HG03175 (cell line): ENCODE data around the gene SEC62.
A peak's percentile ranks its signal among the peaks of the same experiment; 100 is the strongest.
"Not testable (repeated sequence)": the region's sequence is repeated elsewhere in the genome, so short reads cannot be mapped to it uniquely, and the experiment has no call there.

ENCODE experiments used
- ATAC-seq: cut with Tn5 transposase; IDR thresholded peaks from one replicate; pipeline ENCODE4 v1.9.1; 2021; ENCODE audit warnings: mild to moderate bottlenecking, moderate library complexity; ENCODE audit not compliant: unreplicated experiment

Gene SEC62

DNA sequence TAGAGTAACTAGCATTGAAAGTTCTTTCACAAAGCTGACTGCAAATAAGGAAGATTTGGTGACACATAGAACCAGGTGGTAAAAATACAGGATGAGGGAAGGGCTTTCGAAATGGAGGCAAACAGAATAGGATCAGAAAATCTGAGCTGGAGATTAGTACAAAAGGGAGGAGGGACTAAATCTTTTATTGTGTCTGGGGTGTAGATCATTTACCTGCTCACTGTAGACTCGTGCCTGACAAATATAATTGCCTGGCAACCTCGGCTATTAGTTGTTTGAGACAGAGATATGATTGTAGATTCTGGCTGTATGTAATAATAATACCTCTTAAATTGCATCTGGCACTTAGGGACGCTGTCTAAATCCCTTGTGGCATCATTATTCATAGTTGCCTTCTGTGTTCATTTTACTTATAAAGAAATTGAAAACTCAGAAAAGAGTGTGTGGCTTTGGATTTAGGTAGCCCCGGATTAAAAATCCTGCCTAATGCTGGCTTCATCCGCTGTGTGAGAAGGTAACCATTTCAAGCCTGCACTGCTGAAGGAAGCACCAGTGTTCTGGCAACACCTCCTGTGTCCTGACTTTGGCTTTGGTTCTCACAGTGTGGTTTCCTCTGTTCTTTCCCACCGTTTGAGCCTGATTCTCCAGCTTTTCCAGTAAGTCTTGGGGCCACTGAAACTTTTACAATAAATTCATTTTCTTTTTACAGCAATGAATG is 46.2 kb downstream of the SEC62 start:
- no peak for ATAC-seq

DNA sequence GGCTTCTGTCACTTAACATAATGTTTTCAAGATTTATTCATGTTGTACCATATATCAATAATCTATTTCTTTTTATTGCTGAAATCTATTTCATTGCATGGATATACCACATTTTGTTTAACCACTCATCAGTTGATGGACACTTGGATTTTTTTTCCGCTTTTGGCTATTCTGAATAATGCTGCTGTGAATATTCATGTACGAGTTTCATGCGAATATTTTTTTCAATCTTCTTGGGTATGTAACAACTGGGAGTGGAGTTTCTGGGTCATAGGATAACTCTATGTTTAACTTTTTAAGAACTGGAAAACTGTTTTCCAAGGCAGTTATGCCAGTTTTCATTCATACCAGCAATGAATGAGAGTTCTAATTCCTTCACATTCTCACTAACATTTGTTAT is 49.5 kb downstream of the SEC62 start:
- no peak for ATAC-seq

DNA sequence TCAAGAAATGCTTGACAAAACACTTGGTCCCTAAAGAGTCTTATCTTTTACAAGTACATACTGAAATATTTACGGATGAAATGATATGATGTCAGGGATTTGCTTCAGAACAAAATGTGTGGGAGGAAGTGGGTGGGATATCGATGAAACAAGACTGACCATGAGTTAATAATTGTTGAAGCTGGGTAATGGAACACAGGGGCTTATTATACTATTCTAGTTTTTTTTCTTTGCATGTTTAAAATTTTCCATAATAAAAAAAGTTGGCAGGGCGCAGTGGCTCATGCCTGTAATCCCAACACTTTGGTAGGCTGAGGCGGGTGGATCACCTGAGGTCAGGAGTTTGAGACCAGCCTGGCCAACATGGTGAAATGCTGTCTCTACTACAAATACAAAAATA is 52.7 kb downstream of the SEC62 start:
- ATAC-seq = not testable (repeated sequence)

DNA sequence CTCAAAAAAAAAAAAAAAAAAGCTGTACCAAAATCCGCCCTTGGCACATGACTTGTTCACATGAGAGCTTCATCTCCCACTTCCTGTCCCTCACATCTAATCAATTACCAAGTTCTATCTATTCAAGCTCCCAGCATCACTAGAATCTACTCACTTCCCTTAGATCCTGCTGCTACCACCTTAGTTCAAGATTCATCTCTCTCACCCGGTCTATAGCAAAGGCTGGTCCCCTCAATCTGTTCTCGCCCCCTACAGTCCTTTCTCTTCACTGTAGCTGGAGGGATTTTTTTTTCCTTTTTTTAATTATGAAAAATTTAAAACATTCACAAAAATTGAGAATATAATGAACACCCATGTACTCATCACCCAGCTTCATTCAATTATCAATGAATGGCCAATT is 54.5 kb downstream of the SEC62 start:
- no peak for ATAC-seq

DNA sequence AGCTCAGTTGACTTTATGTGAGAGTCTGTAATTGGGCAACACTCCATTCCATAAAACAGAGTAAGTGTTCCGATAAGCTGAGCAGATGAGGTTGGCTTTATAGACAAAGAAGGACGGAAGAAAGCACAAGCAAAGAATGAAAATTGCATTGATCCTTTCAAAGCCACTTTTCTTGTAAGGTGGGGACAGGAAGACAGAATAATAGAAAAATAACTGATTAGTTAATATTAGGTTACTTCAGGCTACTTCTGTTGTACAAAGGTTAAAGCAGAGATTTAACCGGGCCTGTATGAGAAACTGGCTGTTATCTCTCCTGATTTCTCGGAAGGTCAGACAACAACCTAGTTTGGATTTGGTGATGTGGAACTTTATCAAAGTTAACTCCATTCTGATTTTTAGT is 55.7 kb downstream of the SEC62 start:
- ATAC-seq = no peak

DNA sequence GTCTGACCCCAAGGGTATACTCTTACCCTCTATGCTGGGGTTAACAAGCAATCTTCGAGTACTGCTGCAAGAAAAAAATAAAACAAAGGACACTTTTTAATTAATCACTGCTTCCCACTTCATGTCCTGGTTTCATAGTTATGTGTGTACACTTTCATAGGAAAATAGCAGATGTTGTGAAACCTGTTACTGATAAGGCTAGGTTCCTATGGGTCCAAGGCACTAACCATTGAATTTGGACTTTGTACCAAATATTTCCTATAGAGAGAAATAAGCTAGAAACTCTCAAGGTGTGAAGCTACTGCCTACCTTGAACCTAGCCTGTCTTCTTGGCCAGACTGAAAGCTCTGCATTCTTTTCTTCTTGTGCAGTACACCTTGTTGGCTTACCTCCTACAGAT is 56.6 kb downstream of the SEC62 start:
- no peak for ATAC-seq

DNA sequence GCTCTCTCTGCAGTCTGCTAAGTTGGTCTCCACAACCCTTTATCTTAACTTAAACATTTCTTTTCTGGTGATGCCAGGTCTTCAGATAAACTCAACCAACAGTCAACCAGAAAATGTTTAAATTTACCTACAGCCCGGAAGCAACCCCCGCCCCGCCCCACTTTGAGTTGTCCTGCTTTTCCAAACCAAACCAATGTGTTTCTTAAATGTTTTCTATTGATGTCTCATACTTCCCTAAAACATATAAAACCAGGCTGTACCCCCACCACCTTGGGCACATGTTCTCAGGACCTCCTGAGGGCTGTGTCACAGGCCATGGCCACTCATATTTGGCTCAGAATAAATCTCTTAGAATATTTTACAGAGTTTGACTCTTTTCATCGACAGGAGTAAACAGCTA is 58.0 kb downstream of the SEC62 start:
- ATAC-seq = no peak

DNA sequence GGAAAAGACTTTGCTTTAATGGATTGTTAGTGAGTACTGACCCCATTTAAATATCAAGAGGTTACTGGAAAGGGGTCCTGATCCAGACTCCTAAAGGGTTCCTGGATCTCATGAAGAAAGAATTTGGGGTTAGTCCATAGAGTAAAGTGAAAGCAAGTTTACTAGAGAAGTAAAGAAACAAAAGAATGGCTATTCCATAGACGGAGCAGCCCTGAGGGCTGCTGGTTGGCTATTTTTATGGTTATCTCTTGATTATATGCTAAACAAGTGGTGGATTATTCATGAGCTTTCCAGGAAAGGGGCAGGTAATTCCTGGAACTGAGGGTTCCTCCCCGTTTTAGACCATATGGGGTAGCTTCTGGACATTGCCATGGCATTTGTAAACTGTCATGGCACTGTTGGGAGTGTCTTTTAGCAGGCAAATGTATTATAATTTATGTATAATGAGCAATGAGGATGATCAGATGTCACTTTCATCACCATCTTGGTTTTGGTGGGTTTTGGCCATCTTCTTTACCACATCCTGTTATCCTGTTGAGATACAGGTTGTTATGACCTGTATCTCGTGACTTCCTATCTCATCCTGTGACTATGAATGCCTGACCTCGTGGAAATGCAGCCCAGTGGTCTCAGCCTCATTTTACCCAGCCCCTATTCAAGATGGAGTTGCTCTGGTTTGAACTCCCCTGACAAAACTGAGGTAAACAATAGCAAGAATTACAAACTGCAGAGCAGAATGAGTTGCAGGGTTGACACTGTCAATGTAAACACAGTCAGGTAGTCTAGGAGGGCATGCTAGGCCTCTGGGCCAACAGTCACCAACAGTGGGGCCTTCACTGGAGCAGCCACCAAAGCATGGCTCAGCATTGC is 60.9 kb downstream of the SEC62 start:
- peak; percentile 56 for ATAC-seq

DNA sequence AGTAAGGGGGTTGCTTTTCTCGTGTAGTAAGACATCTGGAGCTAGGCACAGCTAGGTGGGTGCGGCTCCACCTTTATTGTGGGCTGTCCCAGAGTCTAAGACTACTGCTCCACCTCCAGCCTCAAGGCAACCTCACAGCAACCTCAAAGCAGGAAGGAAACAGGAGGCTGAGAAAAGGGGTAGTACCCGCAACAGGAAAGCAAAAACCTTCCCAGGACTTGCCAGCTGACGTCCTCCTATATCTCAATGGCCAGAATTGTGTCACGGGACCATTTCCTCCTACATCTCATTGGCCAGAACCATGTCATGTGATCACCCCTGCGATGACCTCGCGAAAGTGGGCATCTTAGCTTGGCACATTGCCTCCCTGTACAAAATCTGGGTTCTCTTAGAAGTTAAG is 66.9 kb downstream of the SEC62 start:
- no peak for ATAC-seq

DNA sequence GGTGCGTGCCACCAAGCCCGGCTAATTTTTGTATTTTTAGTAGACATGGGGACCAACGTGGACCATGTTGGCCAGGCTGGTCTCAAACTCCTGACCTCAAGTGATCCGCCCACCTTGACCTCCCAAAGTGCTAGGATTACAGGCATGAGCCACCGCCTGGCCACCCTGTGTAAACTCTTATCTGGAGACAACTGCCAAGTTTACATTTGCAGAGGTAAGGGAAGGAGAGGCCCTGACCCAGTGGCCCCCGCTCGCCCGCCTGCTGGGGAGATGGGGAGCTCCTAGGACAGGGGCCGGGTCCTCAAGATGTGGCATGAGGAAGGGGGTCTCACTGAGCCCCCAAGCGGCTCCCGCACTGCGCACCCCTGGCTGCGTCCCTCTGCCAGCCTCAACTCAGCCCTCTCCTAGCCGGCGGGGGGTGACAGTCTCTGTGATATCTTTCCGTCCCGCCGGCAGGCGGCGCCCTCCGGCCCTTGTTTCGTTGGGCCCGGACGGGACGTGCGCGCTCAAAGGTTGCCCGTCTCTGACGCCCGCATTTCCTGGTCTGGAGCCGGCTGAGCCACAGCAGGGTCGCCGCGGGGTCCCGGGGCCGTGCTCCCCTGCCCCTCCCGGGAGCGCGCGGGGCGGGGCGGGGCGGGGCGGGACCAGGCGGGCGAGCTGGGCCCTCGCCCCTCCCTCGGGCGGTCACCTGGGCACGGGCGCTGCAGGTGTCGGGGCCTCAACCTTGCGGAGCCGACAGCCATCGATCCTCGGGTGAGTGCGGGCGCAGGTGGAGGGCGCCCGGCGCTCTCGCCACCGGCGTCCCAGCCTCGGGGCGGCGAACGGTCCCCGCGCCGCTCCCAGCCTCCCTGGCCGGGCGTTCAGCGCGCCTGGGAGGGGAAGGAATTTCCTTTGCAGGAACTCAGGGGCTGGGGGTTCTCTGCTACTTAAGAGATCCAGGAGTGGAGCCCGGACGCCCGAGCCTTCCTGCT is 71.1 kb downstream of the SEC62 start, which contains the start of gene GPR160:
GPR160 (plus strand) TSS at position 533 of the 971 bp plus-strand sequence. CDS start 45,978 bp downstream, outside the sequence.
- ATAC-seq = peak; percentile 78

DNA sequence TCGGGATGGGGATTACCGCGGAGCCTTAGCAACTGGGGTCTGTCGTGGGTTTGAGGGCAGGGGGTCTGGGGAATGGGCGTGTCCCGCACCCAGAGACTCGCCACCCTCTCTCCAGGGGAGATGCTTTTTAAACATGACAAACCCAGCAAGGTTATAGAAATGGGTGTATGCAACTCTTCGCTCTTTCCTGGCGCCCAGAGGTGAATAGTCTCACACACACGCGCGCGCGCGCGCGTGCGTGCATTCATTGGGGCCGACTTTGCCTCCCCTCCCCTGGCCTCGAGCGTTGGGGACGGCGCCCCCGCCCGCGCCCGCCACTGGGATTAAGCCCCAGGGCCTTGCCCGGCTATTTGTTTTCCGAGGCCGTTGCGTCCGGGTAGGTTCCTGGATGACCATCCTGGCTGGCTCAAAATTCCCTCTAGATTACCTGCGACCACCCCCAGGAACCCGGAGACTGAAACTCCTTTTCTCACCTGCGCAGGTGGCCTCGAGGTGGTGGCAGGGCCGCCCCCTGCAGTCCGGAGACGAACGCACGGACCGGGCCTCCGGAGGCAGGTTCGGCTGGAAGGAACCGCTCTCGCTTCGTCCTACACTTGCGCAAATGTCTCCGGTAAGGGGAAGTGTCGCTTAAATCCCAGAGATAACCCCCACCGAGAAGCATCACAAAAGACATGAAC is 72.0 kb downstream of the SEC62 start:
- ATAC-seq = peak; percentile 28

DNA sequence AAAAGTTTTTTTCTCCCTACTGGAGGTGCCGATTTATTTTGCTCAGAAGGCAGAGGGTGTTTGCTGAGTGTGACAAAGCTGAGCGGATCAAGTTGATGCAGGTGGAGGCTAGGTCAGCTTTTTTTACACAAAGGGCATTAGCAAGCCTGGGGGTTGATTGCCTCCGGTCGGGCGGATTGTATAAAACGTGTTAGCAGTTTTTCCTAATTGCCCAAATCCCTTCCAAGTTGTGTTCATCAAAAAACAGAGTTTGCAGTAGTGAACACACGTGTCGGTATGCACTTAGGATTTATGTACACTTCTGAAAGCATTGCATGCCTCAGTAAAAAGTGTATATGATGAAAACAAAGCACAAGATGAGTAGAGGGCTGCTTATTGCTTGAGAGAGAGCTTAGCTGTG is 73.8 kb downstream of the SEC62 start:
- ATAC-seq = no peak

DNA sequence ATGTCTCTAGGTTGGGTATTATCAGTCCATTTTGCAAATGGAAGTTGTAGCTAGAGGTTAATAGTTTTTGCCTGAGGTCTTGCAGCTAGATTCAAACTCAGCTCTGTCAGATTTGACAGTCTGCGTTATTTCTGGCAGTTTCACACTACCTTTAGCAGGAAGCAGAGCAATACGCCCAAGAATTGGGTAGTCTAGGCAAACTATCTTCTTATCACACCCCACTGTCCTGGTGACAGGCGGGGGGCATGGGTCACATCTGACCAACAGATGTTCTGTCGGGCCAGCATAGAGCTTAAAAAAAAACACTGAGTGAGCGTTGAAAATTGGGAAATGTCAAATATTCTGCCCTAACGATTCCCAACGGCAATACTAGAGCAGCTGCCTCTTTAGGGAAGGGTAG is 76.9 kb downstream of the SEC62 start:
- no peak for ATAC-seq

DNA sequence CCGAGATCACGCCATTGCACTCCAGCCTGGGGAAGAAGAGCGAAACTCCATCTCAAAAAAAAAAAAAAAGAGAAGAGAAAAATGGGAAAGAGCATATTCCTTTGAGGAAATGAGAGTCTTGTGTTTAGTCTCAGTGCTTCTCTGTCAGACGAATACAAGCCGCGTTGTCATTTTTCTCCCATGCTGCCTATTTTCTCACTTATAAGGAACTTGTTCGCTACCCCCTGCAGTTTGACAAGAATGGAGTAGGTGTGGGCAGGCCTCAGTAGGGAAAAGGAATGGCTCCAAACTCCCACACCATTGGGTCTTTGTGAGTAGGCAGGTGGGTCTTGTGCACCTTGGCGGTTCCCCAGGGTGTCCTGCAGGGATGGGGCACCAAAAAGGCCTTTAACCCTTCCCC is 77.7 kb downstream of the SEC62 start:
- no peak for ATAC-seq

DNA sequence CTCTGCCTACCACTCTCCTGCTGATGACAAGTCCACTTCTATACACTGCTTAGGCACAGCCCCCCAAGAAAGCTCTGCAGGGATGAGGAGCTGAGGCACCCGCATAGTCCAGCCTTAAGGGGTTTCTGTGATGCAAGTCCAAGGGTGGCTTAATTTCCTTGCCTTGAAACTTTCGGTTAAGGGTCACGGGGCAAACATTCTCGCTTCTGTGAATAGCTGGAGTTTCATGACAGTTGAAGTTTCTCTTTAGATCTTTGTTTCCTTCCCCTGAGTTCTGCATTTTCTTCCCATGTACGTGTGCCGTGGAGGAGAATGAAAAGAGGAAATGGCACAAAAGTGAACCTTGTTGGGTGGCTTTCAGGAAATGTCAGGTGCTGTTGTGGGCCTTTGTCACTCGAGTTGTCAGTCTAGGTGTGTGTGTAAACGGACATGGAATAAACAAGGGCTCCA is 78.2 kb downstream of the SEC62 start:
- ATAC-seq = peak; percentile 82

DNA sequence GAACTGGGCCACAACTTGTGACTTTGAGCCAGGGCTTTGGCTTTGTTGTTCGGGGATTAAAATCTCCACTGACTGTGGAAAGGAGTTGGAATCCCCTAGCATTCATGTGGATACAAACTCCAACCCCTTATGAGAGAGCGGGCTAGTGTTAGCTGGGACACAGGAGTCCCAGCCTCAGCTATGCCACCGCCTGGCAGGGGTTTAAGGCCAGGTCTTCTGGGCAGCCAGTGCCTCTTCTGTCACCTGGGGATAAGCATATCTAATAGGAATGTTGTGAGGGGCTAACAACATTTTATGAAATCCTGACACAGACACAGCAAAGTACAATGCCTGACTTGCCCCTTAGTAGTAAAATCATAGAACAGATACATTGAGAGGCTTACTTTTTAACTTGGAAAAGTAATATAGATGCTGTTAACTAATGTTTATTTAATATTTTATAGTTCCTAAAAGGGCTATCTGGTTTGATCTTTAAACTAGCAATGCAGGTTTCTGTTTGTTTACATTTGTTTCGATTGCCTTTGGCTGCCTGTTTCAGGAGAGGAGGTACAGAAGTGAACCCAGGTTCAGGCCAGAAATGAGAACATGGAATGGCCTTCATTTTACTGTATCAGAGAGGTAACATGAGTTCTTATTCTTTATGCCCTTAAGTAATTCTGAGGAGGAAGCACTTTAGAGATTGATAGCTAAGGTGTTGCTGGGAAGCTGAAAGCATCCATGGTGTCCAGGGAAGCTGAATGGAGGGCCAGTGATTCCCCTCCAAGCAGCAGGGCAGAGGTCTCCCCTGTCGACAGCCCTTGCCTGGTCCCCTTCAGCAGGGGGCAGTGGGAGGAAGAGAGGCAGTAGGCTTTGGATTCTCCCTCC is 79.9 kb downstream of the SEC62 start:
- ATAC-seq = no peak

DNA sequence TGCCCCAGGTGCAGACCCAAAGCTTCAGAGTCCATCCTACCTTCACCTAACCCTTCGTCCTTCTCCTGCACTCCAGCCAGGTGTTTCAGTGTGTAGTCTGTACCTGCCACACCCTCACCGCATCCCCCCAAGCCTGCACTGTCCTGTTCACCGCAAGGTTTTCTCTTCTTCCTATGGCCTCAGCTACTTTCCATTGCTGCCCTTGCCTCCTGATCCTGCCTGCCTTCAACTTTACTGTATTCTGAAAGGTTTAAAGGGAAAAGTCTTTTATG is 80.5 kb downstream of the SEC62 start:
- ATAC-seq = no peak
